Activated T-helper 17 cell treated with anti-CD3 and anti-CD28 coated beads, Interleukin-2, amount 50 U/mL, for 72 hours (primary cell): ENCODE results near the gene HBM. TPM values are rescaled to one million over a fixed set of nuclear protein-coding genes. Genes with fewer than 3 reads are reported as not detected.
"Not testable (repeated sequence)": the region's sequence is repeated elsewhere in the genome, so short reads cannot be mapped to it uniquely, and the experiment has no call there.

Experiments used
- ATAC-seq: fragments of 150-1000 bp; cut with Tn5 transposase; replicated peaks from 2 replicates; pipeline ENCODE4 v1.10.0; 2021; ENCODE audit warnings: mild to moderate bottlenecking, moderate library complexity
- H3K27ac Mint-ChIP-seq: one replicate; pipeline ENCODE4 v1.8.0; 2022; ENCODE audit warnings: mixed read lengths
- H3K27me3 Mint-ChIP-seq: one replicate; pipeline ENCODE4 v1.8.0; 2022; ENCODE audit warnings: mixed read lengths
- H3K36me3 Mint-ChIP-seq: one replicate; pipeline ENCODE4 v1.8.0; 2022; ENCODE audit warnings: low read depth, mild to moderate bottlenecking, mixed read lengths
- H3K4me1 Mint-ChIP-seq: one replicate; pipeline ENCODE4 v1.8.0; 2022; ENCODE audit warnings: mixed read lengths
- H3K4me3 Mint-ChIP-seq: one replicate; pipeline ENCODE4 v1.8.0; 2022; ENCODE audit warnings: mild to moderate bottlenecking, mixed read lengths
- H3K9me3 Mint-ChIP-seq: one replicate; pipeline ENCODE4 v1.8.0; 2022; ENCODE audit warnings: mixed read lengths
- total RNA-seq, 2 donors: library from RNA; stranded (reverse); gene quantifications; one replicate each; pipeline ENCODE4 v1.2.3, GENCODE V29; 2022

Gene HBM
- total RNA-seq, 2 donors from 2014 or later, result not detected

DNA sequence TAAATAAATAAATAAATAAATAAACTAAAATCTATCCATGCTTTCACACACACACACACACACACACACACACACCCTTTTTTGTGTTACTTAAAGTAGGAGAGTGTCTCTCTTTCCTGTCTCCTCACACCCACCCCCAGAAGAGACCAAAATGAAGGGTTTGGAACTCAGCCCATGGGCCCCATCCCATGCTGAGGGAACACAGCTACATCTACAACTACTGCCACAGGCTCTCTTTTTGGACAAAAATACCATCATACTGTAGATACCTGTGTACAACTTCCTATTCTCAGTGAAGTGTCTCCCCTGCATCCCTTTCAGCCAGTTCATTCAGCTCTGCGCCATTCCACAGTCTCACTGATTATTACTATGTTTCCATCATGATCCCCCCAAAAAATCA is 5.0 kb downstream of the HBM start:
- peaks cover 43% of the 10 kb centered on the region for H3K27me3 Mint-ChIP-seq
- no peaks in the 10 kb centered on the region for H3K36me3 Mint-ChIP-seq
- no peak overlapping the region for H3K4me3 Mint-ChIP-seq
- no peak overlapping the region for H3K27ac Mint-ChIP-seq
- ATAC-seq, result no peak
- no peaks in the 10 kb centered on the region for H3K4me1 Mint-ChIP-seq
- H3K9me3 Mint-ChIP-seq, result no peaks in the 10 kb centered on the region

DNA sequence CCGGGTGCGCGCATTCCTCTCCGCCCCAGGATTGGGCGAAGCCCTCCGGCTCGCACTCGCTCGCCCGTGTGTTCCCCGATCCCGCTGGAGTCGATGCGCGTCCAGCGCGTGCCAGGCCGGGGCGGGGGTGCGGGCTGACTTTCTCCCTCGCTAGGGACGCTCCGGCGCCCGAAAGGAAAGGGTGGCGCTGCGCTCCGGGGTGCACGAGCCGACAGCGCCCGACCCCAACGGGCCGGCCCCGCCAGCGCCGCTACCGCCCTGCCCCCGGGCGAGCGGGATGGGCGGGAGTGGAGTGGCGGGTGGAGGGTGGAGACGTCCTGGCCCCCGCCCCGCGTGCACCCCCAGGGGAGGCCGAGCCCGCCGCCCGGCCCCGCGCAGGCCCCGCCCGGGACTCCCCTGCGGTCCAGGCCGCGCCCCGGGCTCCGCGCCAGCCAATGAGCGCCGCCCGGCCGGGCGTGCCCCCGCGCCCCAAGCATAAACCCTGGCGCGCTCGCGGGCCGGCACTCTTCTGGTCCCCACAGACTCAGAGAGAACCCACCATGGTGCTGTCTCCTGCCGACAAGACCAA is 6.7 kb downstream of the HBM start, which contains the start of gene HBA2:
Gene HBA2, plus strand, starts transcription at position 503 of the 568 bp plus-strand sequence. Its CDS starts 37 bp downstream, at position 540.
- peak within 1 kb of the TSS; percentile 37 for H3K4me3 Mint-ChIP-seq
- not testable (repeated sequence) for ATAC-seq, H3K27ac Mint-ChIP-seq, H3K9me3 Mint-ChIP-seq, H3K36me3 Mint-ChIP-seq, H3K4me1 Mint-ChIP-seq
- peaks cover 36% of the 10 kb centered on the region for H3K27me3 Mint-ChIP-seq

DNA sequence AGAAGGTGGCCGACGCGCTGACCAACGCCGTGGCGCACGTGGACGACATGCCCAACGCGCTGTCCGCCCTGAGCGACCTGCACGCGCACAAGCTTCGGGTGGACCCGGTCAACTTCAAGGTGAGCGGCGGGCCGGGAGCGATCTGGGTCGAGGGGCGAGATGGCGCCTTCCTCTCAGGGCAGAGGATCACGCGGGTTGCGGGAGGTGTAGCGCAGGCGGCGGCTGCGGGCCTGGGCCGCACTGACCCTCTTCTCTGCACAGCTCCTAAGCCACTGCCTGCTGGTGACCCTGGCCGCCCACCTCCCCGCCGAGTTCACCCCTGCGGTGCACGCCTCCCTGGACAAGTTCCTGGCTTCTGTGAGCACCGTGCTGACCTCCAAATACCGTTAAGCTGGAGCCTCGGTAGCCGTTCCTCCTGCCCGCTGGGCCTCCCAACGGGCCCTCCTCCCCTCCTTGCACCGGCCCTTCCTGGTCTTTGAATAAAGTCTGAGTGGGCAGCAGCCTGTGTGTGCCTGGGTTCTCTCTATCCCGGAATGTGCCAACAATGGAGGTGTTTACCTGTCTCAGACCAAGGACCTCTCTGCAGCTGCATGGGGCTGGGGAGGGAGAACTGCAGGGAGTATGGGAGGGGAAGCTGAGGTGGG is 7.6 kb downstream of the HBM start:
- H3K27ac Mint-ChIP-seq, ATAC-seq, H3K36me3 Mint-ChIP-seq, H3K4me1 Mint-ChIP-seq, H3K9me3 Mint-ChIP-seq: not testable (repeated sequence)
- Mint-ChIP-seq H3K27me3 (peaks cover 44% of the 10 kb centered on the region), H3K4me3 (peak overlapping the region; percentile 37)

DNA sequence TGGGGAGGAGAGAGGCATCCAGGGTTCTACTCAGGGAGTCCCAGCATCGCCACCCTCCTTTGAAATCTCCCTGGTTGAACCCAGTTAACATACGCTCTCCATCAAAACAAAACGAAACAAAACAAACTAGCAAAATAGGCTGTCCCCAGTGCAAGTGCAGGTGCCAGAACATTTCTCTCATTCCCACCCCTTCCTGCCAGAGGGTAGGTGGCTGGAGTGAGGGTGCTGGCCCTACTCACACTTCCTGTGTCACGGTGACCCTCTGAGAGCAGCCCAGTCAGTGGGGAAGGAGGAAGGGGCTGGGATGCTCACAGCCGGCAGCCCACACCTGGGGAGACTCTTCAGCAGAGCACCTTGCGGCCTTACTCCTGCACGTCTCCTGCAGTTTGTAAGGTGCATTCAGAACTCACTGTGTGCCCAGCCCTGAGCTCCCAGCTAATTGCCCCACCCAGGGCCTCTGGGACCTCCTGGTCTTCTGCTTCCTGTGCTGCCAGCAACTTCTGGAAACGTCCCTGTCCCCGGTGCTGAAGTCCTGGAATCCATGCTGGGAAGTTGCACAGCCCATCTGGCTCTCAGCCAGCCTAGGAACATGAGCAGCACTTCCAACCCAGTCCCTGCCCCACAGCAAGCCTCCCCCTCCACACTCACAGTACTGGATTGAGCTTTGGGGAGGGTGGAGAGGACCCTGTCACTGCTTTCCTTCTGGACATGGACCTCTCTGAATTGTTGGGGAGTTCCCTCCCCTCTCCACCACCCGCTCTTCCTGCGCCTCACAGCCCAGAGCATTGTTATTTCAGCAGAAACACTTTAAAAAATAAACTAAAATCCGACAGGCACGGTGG is 8.4 kb downstream of the HBM start:
- not testable (repeated sequence) for H3K9me3 Mint-ChIP-seq, ATAC-seq, H3K4me1 Mint-ChIP-seq, H3K27ac Mint-ChIP-seq, H3K36me3 Mint-ChIP-seq
- peak overlapping the region; percentile 13 for H3K4me3 Mint-ChIP-seq
- H3K27me3 Mint-ChIP-seq, result peaks cover 40% of the 10 kb centered on the region

DNA sequence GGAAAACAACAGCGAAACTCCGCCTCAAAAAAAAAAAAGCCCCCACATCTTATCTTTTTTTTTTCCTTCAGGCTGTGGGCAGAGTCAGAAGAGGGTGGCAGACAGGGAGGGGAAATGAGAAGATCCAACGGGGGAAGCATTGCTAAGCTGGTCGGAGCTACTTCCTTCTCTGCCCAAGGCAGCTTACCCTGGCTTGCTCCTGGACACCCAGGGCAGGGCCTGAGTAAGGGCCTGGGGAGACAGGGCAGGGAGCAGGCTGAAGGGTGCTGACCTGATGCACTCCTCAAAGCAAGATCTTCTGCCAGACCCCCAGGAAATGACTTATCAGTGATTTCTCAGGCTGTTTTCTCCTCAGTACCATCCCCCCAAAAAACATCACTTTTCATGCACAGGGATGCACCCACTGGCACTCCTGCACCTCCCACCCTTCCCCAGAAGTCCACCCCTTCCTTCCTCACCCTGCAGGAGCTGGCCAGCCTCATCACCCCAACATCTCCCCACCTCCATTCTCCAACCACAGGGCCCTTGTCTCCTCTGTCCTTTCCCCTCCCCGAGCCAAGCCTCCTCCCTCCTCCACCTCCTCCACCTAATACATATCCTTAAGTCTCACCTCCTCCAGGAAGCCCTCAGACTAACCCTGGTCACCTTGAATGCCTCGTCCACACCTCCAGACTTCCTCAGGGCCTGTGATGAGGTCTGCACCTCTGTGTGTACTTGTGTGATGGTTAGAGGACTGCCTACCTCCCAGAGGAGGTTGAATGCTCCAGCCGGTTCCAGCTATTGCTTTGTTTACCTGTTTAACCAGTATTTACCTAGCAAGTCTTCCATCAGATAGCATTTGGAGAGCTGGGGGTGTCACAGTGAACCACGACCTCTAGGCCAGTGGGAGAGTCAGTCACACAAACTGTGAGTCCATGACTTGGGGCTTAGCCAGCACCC is 9.5 kb downstream of the HBM start:
- Mint-ChIP-seq H3K4me1 (no peaks in the 10 kb centered on the region), H3K36me3 (no peaks in the 10 kb centered on the region), H3K9me3 (no peaks in the 10 kb centered on the region), H3K27ac (no peak overlapping the region), H3K27me3 (peaks cover 42% of the 10 kb centered on the region), H3K4me3 (peak overlapping the region; percentile 13)
- no peak for ATAC-seq

DNA sequence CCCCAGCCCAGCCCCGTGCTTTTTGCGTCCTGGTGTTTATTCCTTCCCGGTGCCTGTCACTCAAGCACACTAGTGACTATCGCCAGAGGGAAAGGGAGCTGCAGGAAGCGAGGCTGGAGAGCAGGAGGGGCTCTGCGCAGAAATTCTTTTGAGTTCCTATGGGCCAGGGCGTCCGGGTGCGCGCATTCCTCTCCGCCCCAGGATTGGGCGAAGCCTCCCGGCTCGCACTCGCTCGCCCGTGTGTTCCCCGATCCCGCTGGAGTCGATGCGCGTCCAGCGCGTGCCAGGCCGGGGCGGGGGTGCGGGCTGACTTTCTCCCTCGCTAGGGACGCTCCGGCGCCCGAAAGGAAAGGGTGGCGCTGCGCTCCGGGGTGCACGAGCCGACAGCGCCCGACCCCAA is 10.2 kb downstream of the HBM start:
- peaks cover 36% of the 10 kb centered on the region for H3K27me3 Mint-ChIP-seq
- H3K4me3 Mint-ChIP-seq, H3K27ac Mint-ChIP-seq, ATAC-seq, H3K36me3 Mint-ChIP-seq, H3K9me3 Mint-ChIP-seq, H3K4me1 Mint-ChIP-seq: not testable (repeated sequence)

DNA sequence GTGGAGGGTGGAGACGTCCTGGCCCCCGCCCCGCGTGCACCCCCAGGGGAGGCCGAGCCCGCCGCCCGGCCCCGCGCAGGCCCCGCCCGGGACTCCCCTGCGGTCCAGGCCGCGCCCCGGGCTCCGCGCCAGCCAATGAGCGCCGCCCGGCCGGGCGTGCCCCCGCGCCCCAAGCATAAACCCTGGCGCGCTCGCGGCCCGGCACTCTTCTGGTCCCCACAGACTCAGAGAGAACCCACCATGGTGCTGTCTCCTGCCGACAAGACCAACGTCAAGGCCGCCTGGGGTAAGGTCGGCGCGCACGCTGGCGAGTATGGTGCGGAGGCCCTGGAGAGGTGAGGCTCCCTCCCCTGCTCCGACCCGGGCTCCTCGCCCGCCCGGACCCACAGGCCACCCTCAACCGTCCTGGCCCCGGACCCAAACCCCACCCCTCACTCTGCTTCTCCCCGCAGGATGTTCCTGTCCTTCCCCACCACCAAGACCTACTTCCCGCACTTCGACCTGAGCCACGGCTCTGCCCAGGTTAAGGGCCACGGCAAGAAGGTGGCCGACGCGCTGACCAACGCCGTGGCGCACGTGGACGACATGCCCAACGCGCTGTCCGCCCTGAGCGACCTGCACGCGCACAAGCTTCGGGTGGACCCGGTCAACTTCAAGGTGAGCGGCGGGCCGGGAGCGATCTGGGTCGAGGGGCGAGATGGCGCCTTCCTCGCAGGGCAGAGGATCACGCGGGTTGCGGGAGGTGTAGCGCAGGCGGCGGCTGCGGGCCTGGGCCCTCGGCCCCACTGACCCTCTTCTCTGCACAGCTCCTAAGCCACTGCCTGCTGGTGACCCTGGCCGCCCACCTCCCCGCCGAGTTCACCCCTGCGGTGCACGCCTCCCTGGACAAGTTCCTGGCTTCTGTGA is 11.0 kb downstream of the HBM start, which contains the start of gene HBA1:
Gene HBA1, plus strand, starts transcription at position 204 of the 906 bp plus-strand sequence. Its CDS starts 37 bp downstream, at position 241.
- H3K4me3 Mint-ChIP-seq, result peak within 1 kb of the TSS; percentile 19
- ATAC-seq, result peak; percentile 32
- H3K9me3 Mint-ChIP-seq, H3K36me3 Mint-ChIP-seq, H3K4me1 Mint-ChIP-seq, H3K27ac Mint-ChIP-seq: not testable (repeated sequence)
- H3K27me3 Mint-ChIP-seq, result peaks cover 34% of the 10 kb centered on the region

DNA sequence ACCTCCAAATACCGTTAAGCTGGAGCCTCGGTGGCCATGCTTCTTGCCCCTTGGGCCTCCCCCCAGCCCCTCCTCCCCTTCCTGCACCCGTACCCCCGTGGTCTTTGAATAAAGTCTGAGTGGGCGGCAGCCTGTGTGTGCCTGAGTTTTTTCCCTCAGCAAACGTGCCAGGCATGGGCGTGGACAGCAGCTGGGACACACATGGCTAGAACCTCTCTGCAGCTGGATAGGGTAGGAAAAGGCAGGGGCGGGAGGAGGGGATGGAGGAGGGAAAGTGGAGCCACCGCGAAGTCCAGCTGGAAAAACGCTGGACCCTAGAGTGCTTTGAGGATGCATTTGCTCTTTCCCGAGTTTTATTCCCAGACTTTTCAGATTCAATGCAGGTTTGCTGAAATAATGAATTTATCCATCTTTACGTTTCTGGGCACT is 11.6 kb downstream of the HBM start:
- no peaks in the 10 kb centered on the region for H3K36me3 Mint-ChIP-seq
- no peaks in the 10 kb centered on the region for H3K9me3 Mint-ChIP-seq
- H3K27me3 Mint-ChIP-seq, result peaks cover 32% of the 10 kb centered on the region
- no peaks in the 10 kb centered on the region for H3K4me1 Mint-ChIP-seq
- no peak overlapping the region for H3K27ac Mint-ChIP-seq
- no peak for ATAC-seq
- H3K4me3 Mint-ChIP-seq, result peak overlapping the region; percentile 19

DNA sequence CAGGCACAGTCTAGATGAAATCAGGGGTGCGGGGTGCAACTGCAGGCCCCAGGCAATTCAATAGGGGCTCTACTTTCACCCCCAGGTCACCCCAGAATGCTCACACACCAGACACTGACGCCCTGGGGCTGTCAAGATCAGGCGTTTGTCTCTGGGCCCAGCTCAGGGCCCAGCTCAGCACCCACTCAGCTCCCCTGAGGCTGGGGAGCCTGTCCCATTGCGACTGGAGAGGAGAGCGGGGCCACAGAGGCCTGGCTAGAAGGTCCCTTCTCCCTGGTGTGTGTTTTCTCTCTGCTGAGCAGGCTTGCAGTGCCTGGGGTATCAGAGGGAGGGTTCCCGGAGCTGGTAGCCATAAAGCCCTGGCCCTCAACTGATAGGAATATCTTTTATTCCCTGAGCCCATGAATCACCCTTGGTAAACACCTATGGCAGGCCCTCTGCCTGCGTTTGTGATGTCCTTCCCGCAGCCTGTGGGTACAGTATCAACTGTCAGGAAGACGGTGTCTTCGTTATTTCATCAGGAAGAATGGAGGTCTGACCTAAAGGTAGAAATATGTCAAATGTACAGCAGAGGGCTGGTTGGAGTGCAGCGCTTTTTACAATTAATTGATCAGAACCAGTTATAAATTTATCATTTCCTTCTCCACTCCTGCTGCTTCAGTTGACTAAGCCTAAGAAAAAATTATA is 12.3 kb downstream of the HBM start:
- ATAC-seq, result no peak
- Mint-ChIP-seq H3K4me3 (peak overlapping the region; percentile 19), H3K27me3 (peaks cover 32% of the 10 kb centered on the region), H3K4me1 (no peaks in the 10 kb centered on the region), H3K27ac (no peak overlapping the region), H3K9me3 (no peaks in the 10 kb centered on the region), H3K36me3 (no peaks in the 10 kb centered on the region)

DNA sequence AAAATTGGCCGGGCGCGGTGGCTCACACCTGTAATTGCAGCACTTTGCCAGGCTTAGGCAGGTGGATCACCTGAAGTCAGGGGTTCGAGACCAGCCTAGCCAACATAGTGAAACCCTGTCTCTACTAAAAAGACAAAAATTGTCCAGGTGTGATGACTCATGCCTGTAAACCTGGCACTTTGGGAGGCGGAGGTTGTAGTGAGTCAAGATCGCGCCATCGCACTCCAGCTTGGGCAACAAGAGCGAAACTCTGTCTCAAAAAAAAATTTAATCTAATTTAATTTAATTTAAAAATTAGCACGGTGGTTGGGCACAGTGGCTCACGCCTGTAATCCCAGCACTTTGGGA is 12.9 kb downstream of the HBM start:
- ATAC-seq, result no peak
- no peaks in the 10 kb centered on the region for H3K36me3 Mint-ChIP-seq
- H3K27me3 Mint-ChIP-seq, result peaks cover 28% of the 10 kb centered on the region
- H3K9me3 Mint-ChIP-seq, result no peaks in the 10 kb centered on the region
- H3K27ac Mint-ChIP-seq, result no peak overlapping the region
- H3K4me1 Mint-ChIP-seq, result no peaks in the 10 kb centered on the region
- H3K4me3 Mint-ChIP-seq, result no peak overlapping the region

- no peak for ATAC-seq
- no peak overlapping the region for H3K27ac Mint-ChIP-seq
- no peaks in the 10 kb centered on the region for H3K36me3 Mint-ChIP-seq
- no peaks in the 10 kb centered on the region for H3K4me1 Mint-ChIP-seq
- no peaks in the 10 kb centered on the region for H3K9me3 Mint-ChIP-seq
- H3K4me3 Mint-ChIP-seq, result peak overlapping the region; percentile 42
- peaks cover 26% of the 10 kb centered on the region for H3K27me3 Mint-ChIP-seq
Observed at GRCh38 chr16:179211-180092, 13.7 kb downstream of the HBM start.

GRCh38 chr16:180101-180675 is 14.4 kb downstream of the HBM start, which contains the start of gene HBQ1:
TSS of gene HBQ1 (plus strand) at chr16:180459. CDS start at chr16:180487, 28 bp downstream.
- Mint-ChIP-seq H3K27me3 (peaks cover 19% of the 10 kb centered on the region), H3K27ac (no peak within 1 kb of the TSS), H3K9me3 (no peaks in the 10 kb centered on the region), H3K4me1 (no peaks in the 10 kb centered on the region), H3K4me3 (peak within 1 kb of the TSS; percentile 42), H3K36me3 (no peaks in the 10 kb centered on the region)
- no peak for ATAC-seq
